GM15510 (cell line): ENCODE measurements around the gene P2RX6.

Experiments used
- POLR2A ChIP-seq: IDR thresholded peaks from 3 replicates; pipeline ENCODE4 v1.6.1; 2011; ENCODE audit warnings: borderline replicate concordance; ENCODE audit not compliant: insufficient read length; ENCODE audit errors: extremely low read depth

Gene P2RX6

DNA sequence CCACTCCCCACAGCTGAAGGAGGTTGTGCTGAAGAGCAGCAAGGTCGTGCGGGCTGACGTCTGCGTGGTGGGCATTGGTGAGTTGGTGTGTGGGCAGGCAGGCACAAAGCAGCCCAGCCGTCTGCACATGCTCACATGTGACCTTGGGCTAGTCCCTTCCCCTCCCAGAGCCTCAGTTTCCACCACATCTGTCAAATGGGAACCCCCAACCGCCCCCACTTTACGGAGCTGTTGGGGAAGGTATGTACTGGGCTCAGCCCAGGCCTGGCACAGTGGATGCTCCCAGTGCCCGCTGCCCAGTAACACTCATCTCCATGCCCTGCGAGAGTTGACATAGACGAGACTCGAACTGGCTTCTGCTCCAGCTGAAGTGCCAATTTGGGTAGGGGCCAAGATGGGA lies 37.9 kb upstream of the P2RX6 start:
- TF ChIP-seq POLR2A, result no peak

DNA sequence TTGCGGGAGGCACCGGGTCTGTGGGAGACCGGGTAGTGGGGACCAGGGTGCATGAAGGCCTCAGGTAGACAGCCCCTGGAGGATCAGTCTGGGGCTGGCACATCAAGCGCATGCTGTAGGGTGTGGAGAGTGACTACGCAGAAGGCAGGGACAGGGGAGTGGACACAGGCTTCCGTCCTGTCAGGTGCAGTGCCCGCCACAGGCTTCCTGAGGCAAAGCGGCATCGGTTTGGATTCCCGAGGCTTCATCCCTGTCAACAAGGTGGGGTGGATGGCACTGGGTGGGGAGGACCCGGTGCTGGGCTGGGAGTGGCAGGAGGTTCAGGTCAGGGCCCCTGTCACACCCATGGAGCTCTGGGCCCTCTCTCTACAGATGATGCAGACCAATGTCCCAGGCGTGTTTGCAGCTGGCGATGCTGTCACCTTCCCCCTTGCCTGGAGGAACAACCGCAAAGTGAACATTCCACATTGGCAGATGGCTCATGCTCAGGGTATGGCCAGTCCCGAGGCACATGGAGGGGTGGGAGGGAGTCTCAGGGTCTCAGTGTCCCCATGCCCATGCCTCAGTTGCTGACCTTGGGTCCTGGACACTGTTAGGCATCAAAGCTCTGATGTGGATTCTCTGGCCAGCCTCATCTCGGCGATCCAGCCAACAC lies 37.3 kb upstream of the P2RX6 start:
- TF ChIP-seq POLR2A, result no peak

DNA sequence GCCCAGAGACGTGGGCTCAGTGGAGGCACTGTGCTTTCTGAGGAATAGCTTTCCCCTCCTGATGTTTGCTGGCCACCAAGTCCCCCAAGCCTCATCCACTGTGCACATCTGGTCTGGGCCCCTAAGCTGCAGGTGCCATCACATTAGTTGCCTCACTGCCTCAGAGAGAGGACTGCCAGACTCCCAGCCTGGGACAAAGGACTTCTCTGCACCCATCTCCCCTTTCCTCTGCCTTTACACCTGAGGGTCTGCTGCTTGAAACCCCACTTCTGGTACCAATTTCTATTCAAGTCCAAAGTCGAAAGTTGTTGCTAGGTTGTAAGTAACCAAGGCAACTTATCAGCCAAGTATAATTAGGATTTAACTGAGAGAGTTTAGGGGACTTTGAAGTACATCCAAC lies 36.5 kb upstream of the P2RX6 start:
- no peak for TF ChIP-seq POLR2A

- TF ChIP-seq POLR2A, result no peak
Measured at GRCh38 chr22:20979243-20979809, 35.6 kb upstream of the P2RX6 start.

- no peak for TF ChIP-seq POLR2A
Measured at GRCh38 chr22:20979940-20980453, 35.0 kb upstream of the P2RX6 start.

GRCh38 chr22:20980523-20980922 lies 34.4 kb upstream of the P2RX6 start:
- no peak for TF ChIP-seq POLR2A

GRCh38 chr22:20980938-20981722 lies 33.8 kb upstream of the P2RX6 start:
- no peak for TF ChIP-seq POLR2A

DNA sequence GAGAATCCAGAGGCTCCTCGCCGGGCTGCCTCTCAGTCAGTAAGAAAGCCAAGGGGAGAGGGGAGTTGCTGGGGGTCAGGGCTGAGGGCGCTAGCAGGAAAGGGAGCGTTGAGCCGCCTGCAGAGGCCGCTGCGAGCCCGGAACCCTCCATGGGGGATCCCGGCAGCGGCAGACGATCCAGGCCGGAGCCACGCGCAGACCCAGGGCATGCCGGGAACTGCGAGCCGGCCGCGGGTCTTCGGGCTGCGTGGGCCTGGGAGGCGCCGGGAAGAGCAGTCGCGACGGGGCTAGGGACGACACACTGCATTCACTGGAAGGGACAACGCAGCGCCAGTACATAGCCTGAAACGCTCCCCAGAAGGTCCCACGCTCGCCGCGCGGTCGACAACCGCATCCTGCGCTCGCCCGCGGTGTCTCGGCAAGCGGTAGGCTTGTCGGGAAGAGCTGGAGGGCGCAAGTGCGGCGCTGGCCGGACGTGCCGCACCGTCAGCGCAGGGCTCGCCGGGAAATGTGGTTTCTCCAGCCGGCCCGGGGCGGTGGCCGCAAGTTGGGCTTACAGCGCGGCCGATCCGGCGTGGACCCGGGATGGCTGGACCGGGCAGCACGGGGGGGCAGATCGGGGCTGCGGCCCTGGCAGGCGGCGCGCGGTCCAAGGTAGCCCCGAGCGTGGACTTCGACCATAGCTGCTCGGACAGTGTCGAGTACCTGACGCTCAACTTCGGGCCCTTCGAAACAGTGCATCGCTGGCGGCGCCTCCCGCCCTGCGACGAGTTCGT lies 33.0 kb upstream of the P2RX6 start, which contains the start of gene LZTR1:
Gene LZTR1 (plus strand): TSS at position 511 of the 776 bp plus-strand sequence. CDS start 75 bp downstream, at position 586.
- TF ChIP-seq POLR2A, result peak; percentile 99

DNA sequence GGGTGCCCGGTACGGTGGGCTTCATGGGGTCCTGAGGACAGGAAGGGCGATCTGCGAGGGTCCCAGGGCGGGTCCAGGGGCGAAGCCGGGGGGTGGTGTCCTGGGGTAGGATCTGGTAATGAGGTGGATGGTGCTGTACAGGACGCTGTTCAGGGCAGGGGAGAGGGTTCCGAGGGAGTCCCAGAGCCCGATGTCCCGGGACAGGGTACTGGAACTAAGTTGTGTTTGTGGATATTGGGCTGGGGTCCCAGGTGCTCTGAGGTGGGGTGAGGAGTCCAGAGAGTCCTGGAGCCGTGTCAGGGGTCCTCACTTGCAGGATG lies 32.4 kb upstream of the P2RX6 start:
- TF ChIP-seq POLR2A, result no peak

GRCh38 chr22:20983081-20983771 lies 31.7 kb upstream of the P2RX6 start:
- TF ChIP-seq POLR2A, result no peak

DNA sequence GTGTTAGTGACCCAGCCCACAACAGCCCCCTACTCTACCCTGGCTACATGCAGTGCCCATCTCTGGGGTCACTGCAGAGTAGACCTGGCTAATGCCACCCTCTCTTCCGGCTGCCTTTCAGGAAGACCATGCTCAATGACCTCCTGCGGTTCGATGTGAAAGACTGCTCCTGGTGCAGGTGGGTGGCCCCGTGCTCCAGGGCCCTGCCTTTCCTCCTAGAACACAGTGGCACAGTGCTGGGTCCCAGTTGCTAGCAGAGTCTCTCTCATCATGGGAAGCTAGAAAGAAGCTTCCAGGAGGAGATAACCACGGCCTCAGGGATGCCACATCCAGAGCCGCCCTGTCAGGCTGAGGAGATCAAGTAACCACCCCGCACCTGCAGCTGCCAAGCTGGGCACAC lies 29.2 kb upstream of the P2RX6 start:
- TF ChIP-seq POLR2A, result no peak

GRCh38 chr22:20986365-20986764 lies 28.6 kb upstream of the P2RX6 start:
- no peak for TF ChIP-seq POLR2A

GRCh38 chr22:20987375-20987774 lies 27.6 kb upstream of the P2RX6 start:
- no peak for TF ChIP-seq POLR2A

DNA sequence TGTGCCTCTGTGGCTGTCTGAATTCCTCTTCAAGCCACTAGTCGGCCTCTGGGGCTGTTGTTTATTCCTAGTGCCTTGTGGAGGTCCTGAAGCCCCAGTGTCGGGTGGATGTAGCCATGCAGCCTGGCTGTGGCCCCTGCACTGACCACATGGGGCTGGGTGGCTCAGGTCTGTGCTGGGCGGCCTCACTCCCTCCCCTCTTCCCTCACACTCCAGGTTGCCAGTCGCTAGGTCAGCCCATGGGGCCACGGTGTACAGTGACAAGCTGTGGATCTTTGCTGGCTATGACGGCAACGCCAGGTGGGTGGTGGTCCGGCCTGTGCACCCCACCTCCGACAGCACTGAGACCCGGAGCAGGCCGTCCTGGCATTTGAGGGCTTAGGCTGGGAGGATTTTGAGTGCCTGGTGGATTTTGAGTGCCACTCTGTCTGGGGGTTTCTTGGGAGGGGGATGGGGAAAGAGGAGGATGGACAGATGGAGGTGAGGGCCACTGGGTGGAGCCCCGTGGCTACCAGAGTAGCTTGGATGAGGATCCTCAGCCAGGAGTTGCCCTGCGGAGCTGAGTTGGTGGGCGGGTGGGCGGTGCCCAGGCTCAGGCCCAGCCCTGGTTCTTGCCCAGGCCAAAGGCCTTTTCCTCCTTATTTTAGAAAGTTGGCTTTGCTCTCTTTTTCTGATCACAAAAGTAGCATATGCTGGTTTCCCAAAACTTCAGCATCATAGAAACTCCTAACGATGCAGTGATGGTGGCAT lies 26.2 kb upstream of the P2RX6 start:
- no peak for TF ChIP-seq POLR2A

DNA sequence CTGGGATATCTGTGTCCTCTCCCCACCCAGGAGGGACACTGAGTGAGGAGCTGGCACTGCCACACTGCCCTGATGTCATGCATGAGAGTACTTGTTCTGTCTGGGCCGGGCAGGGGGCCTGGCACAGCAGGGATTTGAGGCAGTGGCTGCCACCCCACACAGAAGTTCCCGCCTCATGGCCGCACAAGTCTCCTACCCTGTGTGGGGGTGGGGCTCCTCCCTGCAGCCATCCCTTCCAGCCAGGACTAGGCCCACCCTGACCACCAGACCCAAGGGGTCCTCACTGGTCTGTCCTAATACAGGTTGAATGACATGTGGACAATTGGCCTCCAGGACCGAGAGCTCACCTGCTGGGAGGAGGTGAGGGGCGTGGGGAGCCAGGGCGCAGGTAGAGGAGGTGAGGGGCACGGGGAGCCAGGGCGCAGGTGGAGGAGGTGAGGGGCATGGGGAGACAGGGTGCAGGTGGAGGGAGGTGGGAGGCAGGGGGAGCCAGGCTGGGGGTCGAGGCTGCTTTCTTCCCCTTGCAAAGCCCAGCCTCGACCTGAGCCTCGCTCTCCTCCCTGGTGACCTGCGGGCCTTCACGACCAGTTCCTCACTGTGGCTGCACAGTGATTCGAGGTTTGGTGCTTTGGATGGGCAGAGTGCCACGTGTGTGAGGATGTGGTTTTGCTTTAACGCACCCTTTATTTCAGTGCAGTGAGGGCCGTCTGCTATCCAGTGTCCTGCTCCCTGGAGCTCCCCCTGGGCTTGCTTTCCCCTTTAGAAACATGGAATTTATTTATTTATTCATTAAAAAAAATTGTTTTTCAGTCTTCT lies 25.4 kb upstream of the P2RX6 start:
- no peak for TF ChIP-seq POLR2A
